ENCODE results near the gene INPP5D.

Gene INPP5D

DNA sequence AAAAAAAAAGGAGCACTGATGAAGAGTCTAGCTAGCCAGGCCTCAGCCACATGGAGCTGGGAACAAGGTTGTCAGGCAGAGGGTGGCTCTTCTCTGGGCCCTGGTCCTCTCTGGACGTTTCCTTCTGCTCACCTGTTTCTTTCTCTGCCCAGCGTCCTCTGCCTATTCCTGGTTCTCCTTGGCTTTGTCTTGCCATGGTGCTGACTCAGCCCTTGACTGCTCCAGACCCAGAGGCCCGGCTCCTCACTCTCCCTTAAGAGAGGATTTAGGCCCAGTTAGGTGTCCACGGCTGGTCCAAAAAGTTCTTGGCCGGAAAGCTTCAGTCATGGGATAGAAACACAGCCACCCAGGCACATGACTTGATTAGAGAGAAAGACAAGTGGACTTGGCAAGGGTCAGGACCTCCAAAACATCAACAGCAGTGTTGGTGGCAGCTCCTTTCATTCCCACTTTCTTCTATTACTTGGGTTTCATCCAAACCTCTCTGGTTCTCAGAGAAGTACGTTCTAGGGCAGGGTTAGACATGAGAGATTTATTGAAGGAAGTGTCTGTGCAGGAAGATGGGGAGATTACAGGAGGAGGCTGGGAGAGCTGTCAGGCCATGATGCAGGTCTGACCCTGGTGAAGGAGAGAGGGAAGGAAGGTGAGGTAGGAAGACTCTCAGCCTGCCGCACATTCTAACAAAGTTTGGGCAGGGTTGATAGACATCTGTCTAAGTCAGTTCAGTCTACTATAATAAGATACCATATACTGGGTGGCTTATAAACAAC, 176.9 kb downstream of the INPP5D start:
- H3K27ac ChIP-seq = no peak overlapping the region
- TF ChIP-seq, protein P1, sequence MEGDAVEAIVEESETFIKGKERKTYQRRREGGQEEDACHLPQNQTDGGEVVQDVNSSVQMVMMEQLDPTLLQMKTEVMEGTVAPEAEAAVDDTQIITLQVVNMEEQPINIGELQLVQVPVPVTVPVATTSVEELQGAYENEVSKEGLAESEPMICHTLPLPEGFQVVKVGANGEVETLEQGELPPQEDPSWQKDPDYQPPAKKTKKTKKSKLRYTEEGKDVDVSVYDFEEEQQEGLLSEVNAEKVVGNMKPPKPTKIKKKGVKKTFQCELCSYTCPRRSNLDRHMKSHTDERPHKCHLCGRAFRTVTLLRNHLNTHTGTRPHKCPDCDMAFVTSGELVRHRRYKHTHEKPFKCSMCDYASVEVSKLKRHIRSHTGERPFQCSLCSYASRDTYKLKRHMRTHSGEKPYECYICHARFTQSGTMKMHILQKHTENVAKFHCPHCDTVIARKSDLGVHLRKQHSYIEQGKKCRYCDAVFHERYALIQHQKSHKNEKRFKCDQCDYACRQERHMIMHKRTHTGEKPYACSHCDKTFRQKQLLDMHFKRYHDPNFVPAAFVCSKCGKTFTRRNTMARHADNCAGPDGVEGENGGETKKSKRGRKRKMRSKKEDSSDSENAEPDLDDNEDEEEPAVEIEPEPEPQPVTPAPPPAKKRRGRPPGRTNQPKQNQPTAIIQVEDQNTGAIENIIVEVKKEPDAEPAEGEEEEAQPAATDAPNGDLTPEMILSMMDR (conservative IDR thresholded peaks at IDR 0.05) = no peak

DNA sequence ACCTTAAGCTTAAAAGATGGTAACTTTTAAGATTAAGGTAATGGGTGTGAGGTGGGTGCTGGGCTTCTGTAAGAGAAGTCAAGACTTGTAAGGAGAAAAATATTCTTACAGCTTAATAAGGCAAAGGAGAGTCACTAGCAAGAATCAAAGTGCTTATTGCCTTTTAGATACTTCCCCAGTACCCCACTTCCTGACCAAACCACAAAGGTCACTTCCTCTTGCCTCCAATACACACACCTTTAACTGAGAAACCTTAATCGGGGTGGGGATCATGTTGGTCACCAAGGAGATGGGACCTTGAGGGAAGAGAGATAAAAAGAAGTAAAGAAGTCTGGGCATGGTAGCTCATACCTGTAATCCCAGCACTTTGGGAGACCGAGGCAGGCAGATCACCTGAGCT, 180.8 kb downstream of the INPP5D start:
- no peak overlapping the region for H3K27ac ChIP-seq
- TF ChIP-seq, protein P1 (conservative IDR thresholded peaks at IDR 0.05) = no peak

DNA sequence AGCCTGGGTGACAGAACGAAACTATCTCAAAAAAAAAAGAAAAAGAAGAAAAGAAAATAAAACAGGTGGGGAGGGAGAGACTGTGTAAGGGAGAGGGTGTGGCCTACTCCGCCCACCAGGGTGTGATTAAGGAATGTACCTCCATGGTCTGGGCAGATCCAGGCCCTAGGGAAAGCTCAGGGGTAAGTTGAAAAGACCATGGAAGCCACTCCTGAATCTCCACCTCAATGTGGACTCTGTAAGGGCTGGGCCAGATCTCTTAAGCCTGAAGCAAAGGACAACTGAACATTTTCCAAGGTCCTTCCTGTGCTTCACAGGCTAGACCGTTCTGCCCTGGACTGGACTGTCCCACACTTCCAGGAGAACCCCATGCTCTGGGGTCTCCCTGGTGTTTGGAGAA, 181.7 kb downstream of the INPP5D start:
- H3K27ac ChIP-seq = no peak overlapping the region
- TF ChIP-seq, protein P1 (conservative IDR thresholded peaks at IDR 0.05) = no peak

DNA sequence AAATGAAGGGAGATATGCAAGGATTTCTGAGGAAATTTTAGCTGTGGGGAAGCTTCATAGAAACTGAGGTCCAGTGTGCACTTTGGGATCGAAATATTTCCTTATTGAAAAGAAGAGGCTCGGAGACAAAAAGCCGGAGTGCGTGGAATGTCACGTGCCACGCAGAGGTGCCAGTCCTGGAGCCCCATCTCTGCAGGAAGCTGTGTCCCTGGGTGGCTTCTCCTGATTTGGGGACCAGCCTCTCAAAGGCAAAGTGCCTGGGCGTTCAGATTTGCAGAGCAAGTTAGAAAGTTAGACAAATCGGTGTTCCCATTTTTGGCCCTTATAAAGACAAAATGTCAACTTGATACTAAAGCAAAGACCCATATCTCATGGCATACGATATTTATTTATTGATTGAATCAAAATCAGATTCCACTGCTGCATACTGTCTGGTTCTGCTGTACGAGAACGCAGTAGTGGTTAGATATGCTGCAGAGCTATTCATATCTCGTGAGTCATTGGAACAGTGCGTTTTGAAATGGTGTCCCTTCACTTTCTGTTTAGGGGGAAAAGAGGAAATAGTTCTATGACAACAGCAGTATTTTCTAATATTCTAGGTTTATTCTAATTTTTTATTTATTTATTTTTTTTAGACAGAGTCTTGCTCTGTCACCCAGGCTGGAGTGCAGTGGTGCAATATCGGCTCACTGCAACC, 182.2 kb downstream of the INPP5D start:
- H3K27ac ChIP-seq = no peak overlapping the region
- TF ChIP-seq, protein P1 (conservative IDR thresholded peaks at IDR 0.05) = no peak

DNA sequence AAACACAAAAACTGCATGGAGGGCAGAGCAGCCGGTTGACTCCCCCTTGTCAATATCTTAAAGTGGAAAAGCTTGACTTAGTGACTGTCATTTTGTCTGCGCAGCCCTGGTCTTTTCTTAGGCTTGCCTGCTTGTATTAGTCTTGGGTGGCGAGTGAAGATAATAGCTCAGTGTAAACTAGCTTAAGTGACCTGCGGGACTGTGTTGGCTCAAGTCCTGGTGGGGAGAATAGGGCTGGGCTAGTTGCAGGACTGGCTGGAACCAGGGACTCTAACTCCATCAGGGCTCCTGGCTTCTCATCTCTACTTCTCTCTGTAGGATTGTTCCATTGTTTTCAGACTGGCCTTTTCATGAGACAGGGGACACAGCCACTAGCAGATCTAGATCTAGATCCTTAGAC, 183.2 kb downstream of the INPP5D start:
- TF ChIP-seq, protein P1 (conservative IDR thresholded peaks at IDR 0.05) = no peak
- H3K27ac ChIP-seq = no peak overlapping the region

DNA sequence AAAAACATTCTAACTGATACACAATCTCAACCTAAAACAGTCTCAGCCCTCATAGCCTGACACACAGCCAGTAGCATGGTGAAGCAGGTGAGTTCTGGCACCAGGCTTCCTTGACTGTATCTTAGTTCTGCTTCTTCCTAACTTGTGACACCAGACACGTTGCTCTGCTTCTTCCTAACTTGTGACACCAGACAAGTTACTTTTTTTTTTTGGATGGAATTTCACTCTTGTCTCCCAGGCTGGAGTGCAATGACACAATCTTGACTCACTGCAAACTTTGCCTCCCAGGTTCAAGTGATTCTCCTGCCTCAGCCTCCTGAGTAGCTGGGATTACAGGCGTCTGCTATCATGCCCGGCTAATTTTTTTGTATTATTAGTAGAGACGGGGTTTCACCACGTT, 184.7 kb downstream of the INPP5D start:
- no peak overlapping the region for H3K27ac ChIP-seq
- TF ChIP-seq, protein P1 (conservative IDR thresholded peaks at IDR 0.05) = no peak

DNA sequence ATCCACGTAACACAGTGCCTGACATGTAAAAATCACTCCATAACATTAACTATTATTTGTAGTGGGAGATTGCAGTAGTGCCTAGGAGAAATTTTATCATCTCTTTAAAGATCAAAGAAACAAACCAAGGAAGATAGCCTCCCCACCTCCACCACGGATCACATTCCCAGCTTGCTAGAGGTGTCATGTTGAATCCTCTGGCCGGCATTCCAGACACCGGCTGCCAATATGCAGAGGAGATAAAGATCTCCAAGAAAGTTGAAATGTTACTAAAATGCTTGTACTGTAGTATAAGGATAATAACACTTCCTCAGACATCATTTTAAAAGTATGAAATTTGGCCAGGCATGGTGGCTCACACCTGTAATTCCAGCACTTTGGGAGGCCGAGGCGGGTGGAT, 185.3 kb downstream of the INPP5D start:
- TF ChIP-seq, protein P1 (conservative IDR thresholded peaks at IDR 0.05) = no peak
- H3K27ac ChIP-seq = peak overlapping the region; percentile 16; the same call in 1 of the 2 replicates
